Coronary artery (tissue), 2 donors: ENCODE data around the gene LAMC3.
A peak's percentile ranks its signal among the peaks of the same experiment; 100 is the strongest.

Experiments used
- DNase-seq: peaks from one replicate; pipeline ENCODE4 v3.0.0-alpha.2; 2017; ENCODE audit warnings: low spot score
- H3K27ac ChIP-seq, 2 donors: fragments of 200-600 bp; sonication (generic); one replicate each; pipeline ENCODE4 v1.5.1; 2016 to 2019
- H3K4me3 ChIP-seq: fragments of 200-600 bp; sonication (generic); 2 replicates; pipeline ENCODE4 v1.5.1; 2016; ENCODE audit warnings: mild to moderate bottlenecking, moderate library complexity
- CTCF ChIP-seq: fragments of 200-600 bp; sonication (generic); IDR thresholded peaks from one replicate; pipeline ENCODE4 v1.5.1; 2019; ENCODE audit warnings: antibody characterized with exemption

LAMC3 gene

GRCh38 chr9:131043087-131043486 is 34.1 kb downstream of the LAMC3 start:
- Histone ChIP-seq H3K27ac (no peak overlapping the region), H3K4me3 (no peak overlapping the region)
- TF ChIP-seq CTCF: no peak
- no peak for DNase-seq

- TF ChIP-seq CTCF: no peak
- Histone ChIP-seq H3K4me3 (no peak overlapping the region), H3K27ac (no peak overlapping the region)
- no peak for DNase-seq
These were observed 34.7 kb downstream of the LAMC3 start for GRCh38 chr9:131043646-131044045.

- H3K27ac ChIP-seq: no peak overlapping the region
- TF ChIP-seq CTCF: no peak
- H3K4me3 ChIP-seq: no peak overlapping the region
- DNase-seq: no peak
These were observed 36.5 kb downstream of the LAMC3 start for GRCh38 chr9:131045300-131046092.

DNA sequence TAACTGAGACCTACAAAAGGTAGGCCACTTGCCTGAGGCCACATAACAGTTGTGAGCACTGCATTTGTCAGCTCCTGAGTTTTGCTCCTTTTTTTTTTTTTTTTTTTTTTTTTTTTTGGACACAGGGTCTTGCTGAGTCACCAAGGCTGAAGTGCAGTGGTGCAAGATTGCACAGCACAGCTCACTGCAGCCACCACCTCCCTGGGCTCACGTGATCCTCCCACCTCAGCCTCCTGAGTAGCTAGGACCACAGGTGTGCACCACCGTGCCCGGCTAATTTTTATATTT is 37.1 kb downstream of the LAMC3 start:
- no peak for DNase-seq
- Histone ChIP-seq H3K27ac (no peak overlapping the region), H3K4me3 (no peak overlapping the region)
- TF ChIP-seq CTCF: no peak

DNA sequence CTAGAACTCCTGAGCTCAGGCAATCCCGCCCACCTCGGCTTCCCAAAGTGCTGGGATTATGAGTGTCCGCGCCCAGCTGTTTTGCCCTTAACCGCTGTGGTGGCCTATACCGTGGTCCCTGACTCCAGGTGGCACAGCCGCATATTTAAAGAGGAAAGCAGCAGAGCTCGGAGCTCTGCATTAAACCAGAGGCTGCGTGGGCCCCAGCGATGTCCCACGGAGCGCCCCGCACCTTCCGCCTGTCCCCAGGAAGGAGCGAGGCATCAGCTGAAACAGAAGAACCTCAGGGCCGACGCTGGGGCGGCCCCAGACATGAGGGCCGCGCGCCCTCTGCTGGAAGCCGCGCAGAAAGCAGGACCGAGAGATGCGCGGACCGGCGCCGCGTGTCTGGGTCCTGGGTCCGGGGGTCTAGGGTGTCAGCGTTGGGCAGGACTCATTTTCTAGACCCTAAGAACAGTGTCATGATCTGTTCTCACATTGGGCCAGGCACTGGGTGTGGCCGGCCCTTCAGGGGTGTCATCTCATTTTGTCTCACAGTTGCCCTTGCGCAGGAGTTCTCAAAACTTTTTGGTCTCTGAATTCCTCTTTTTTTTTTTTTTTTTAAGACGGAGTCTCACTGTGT is 37.7 kb downstream of the LAMC3 start:
- peak; percentile 89 for TF ChIP-seq CTCF
- no peak overlapping the region for H3K4me3 ChIP-seq
- no peak overlapping the region for H3K27ac ChIP-seq
- DNase-seq: no peak

DNA sequence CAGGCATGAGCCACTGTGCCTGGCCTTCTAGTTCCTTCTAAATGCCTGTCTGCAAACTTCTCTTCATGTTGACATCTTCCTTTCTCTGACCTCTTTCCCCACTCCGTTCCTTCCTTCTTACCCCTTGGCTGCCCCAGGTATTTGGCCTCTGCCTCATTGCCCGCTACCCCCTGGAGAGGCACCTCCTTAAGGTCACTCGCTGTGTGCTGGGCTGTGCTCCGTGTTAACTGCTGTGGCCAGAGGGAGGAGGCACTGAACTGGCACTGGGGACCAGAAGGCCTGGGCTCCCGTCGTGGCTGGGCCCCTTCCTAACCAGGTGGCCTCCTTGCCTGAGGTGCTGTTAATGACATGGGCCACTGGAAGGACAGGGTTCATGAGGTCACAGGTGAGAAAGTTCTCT is 39.4 kb downstream of the LAMC3 start:
- no peak overlapping the region for H3K27ac ChIP-seq
- TF ChIP-seq CTCF: no peak
- no peak overlapping the region for H3K4me3 ChIP-seq
- DNase-seq: no peak

DNA sequence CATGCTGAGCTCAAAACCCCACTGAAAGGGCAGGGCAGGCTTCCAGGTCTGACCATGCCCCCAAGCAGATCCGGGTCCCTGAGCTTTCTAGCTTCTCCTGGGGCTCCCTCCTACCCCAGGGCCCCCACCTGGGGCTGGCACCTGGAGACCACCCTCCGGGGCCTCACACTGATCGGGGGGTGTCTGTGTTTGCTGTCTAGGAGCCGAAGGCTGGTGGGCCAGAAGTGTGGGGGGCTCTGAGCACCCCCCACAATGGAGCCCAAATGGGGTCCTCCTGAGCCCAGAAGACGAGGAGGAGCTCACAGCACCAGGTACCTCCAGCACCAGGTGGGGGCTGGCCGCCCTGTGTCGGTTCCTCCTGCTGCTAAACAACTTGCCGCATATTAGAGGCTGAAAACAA is 39.8 kb downstream of the LAMC3 start:
- no peak for DNase-seq
- H3K27ac ChIP-seq: no peak overlapping the region
- no peak overlapping the region for H3K4me3 ChIP-seq
- TF ChIP-seq CTCF: no peak
